Measurements from ENCODE around the gene SOCS2. TPM values are rescaled to one million over a fixed set of nuclear protein-coding genes. Genes with fewer than 3 reads are reported as not detected.

SOCS2 gene
- total RNA-seq, 2 experiments from 2014 or later: not detected

DNA sequence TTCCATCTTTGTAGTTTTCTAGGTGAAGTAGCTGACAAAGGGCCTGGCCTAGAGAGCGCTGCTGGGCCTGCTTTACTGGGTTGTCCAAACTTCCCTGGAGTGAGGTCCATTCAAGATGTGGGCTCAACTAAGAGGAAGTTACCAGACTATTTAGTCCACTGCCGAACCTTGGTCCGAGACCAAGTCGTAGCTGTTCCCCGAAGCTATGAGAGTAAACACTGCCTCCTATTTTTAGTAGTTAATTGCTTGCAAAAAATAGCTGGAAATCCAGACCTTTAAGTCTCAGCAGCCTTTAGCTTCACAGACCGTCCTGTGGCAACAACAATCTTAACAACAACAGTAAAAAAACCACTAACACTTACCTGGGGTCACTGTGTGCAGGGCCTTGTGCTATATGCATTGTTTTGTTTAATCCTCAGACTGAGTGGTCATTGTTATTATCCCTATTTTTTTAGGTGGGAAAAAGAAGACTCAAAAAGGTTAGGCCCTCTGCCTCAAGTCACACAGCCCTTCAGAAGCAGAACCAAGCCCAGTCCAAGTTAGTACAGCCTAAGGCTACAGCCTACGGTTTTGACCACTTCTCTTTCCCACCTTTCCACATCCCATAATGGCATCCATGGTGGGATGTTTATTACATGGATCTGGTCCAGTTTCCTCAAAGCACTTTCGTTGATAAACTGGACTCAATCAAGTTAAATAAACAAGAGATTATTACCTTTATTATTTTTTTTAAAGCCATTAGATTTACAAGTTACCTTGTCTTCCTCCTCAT, 30.6 kb downstream of the SOCS2 start:
- H3K9me3 ChIP-seq (ENCODE audit: low read length): no peaks in the 10 kb centered on the region
- no peaks in the 10 kb centered on the region for H3K4me1 ChIP-seq (ENCODE audit: insufficient read depth, low read length, poor library complexity, severe bottlenecking)
- no peaks in the 10 kb centered on the region for H3K36me3 ChIP-seq (ENCODE audit: insufficient read depth, low read length)
- BruUV-seq (replicated peaks): no TSS peak
- H2AFZ ChIP-seq (ENCODE audit: low read length): peak overlapping the region; percentile 17; the same call in 1 of the 2 replicates
- no peak for TF ChIP-seq EZH2phosphoT487 (IDR thresholded peaks at IDR 0.05; ENCODE audit: borderline replicate concordance, low read depth, low read length)
- DNase-seq (ENCODE audit: low spot score): no peak
- no peak overlapping the region for H3K4me2 ChIP-seq (ENCODE audit: low read length)
- no peaks in the 10 kb centered on the region for H3K79me2 ChIP-seq (ENCODE audit: insufficient read depth, low read depth, low read length)
- H3K27ac ChIP-seq (ENCODE audit: low read depth, low read length, poor library complexity, severe bottlenecking): no peak overlapping the region
- POLR2A ChIA-PET: no interaction called here
- no peaks in the 10 kb centered on the region for H3K9me2 ChIP-seq (ENCODE audit: insufficient read depth, low read length)
- intact Hi-C loops (cut with micrococcal nuclease; ENCODE audit: unreplicated experiment): no loop called here
- H3K4me3 ChIP-seq (ENCODE audit: low read depth, low read length, poor library complexity, severe bottlenecking): no peak overlapping the region
- CTCF ChIA-PET (ENCODE audit: unreplicated experiment): no interaction called here
- no peaks in the 10 kb centered on the region for H4K20me1 ChIP-seq (ENCODE audit: insufficient read depth, low read length)

DNA sequence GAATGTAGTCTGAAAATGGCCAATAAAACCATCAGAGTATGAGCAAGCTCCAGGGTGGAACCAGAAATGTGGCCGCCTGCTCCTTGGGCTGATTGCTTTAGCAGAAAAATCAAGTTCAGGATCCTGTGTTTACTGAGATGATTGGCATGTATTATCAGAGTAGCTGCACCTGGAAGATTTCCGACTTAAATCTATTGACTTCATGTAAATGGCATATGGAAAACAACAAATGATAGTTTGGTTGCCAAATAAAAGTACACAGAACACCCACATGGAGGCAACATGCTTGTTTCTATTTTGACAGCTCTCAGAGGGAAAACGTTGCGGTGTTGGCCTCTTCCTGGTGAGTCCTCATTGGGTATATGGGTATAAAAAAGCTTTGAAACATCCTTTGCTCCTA, 31.3 kb downstream of the SOCS2 start:
- H3K79me2 ChIP-seq (ENCODE audit: insufficient read depth, low read depth, low read length): no peaks in the 10 kb centered on the region
- no peak for DNase-seq (ENCODE audit: low spot score)
- intact Hi-C loops (cut with micrococcal nuclease; ENCODE audit: unreplicated experiment): no loop called here
- H4K20me1 ChIP-seq (ENCODE audit: insufficient read depth, low read length): no peaks in the 10 kb centered on the region
- no peaks in the 10 kb centered on the region for H3K9me2 ChIP-seq (ENCODE audit: insufficient read depth, low read length)
- no peaks in the 10 kb centered on the region for H3K4me1 ChIP-seq (ENCODE audit: insufficient read depth, low read length, poor library complexity, severe bottlenecking)
- ChIA-PET POLR2A (interaction anchor here (0.6 kb wide), 1 partner anchor 1299 kb away, joined by 5 read pairs; no protein-coding TSS in a partner anchor), CTCF (ENCODE audit: unreplicated experiment) (no interaction called here)
- H3K4me3 ChIP-seq (ENCODE audit: low read depth, low read length, poor library complexity, severe bottlenecking): no peak overlapping the region
- no peak overlapping the region for H3K27ac ChIP-seq (ENCODE audit: low read depth, low read length, poor library complexity, severe bottlenecking)
- no peaks in the 10 kb centered on the region for H3K36me3 ChIP-seq (ENCODE audit: insufficient read depth, low read length)
- TF ChIP-seq EZH2phosphoT487 (IDR thresholded peaks at IDR 0.05; ENCODE audit: borderline replicate concordance, low read depth, low read length) (no peak), CTCF (conservative IDR thresholded peaks at IDR 0.05; ENCODE audit: low read length) (no peak)
- peak overlapping the region; percentile 17; the same call in 1 of the 2 replicates for H2AFZ ChIP-seq (ENCODE audit: low read length)
- no TSS peak for BruUV-seq (replicated peaks)
- no peak overlapping the region for H3K4me2 ChIP-seq (ENCODE audit: low read length)
- no peaks in the 10 kb centered on the region for H3K9me3 ChIP-seq (ENCODE audit: low read length)

GRCh38 chr12:93608313-93608712, 35.8 kb downstream of the SOCS2 start:
- no peaks in the 10 kb centered on the region for H3K9me3 ChIP-seq (ENCODE audit: low read length)
- H4K20me1 ChIP-seq (ENCODE audit: insufficient read depth, low read length): no peaks in the 10 kb centered on the region
- no peaks in the 10 kb centered on the region for H3K79me2 ChIP-seq (ENCODE audit: insufficient read depth, low read depth, low read length)
- no peaks in the 10 kb centered on the region for H3K4me1 ChIP-seq (ENCODE audit: insufficient read depth, low read length, poor library complexity, severe bottlenecking)
- intact Hi-C loops (cut with micrococcal nuclease; ENCODE audit: unreplicated experiment): no loop called here
- TF ChIP-seq CTCF (conservative IDR thresholded peaks at IDR 0.05; ENCODE audit: low read length): no peak
- no peak for TF ChIP-seq EZH2phosphoT487 (IDR thresholded peaks at IDR 0.05; ENCODE audit: borderline replicate concordance, low read depth, low read length)
- no peak overlapping the region for H3K4me2 ChIP-seq (ENCODE audit: low read length)
- no peak overlapping the region for H2AFZ ChIP-seq (ENCODE audit: low read length)
- no peak overlapping the region for H3K4me3 ChIP-seq (ENCODE audit: low read depth, low read length, poor library complexity, severe bottlenecking)
- no peaks in the 10 kb centered on the region for H3K36me3 ChIP-seq (ENCODE audit: insufficient read depth, low read length)
- no TSS peak for BruUV-seq (replicated peaks)
- no peaks in the 10 kb centered on the region for H3K9me2 ChIP-seq (ENCODE audit: insufficient read depth, low read length)
- ChIA-PET POLR2A (interaction anchor here (0.5 to 0.9 kb wide), 3 partner anchors 31 to 617 kb away, joined by 3 to 4 read pairs (median 4); no protein-coding TSS in a partner anchor), CTCF (ENCODE audit: unreplicated experiment) (no interaction called here)
- H3K27ac ChIP-seq (ENCODE audit: low read depth, low read length, poor library complexity, severe bottlenecking): no peak overlapping the region
- no peak for DNase-seq (ENCODE audit: low spot score)
